ENCODE results near the gene F5.

Gene F5

DNA sequence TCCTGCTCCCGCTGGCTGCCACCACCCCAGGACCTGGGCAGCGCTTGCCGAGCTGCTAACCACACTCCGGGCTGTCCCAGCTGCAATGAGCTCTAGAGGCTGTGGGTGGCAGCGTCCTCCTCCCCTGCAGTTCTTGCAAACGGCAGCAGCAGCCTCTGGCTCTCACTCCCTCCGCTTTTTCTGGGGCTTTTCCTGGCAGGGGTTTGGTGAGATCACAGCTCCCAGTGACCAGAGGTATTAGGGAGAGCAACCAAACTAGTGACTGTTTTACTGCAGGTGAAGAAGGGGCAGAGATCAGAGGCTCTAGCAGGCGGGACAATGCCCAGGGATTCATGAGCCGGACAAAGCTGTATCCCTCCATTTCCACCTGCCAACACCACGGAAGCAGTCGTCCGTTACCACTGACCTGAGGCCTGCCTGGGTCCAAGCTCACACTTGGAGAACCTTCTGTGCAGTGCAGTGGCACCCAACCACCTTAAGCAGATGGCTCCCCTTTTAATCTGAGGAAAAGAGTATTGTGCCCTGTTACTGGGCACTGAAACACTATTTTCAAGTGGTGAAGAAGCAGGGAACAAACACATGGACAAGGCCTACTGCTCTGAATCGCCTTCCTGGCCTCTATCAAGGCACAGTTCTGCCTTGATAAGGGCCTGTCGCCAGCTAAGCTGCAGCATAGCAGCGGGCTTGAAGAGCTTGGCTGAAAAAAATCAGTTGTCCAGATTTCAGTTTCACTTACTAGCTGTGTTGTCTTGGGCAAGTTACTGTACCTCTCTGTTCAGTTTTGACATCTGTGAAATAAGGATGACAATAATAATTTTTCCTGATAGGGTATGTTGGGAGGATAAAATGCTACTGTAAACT, at the start of gene F5:
TSS of gene F5 (minus strand) at position 87 of the 861 bp plus-strand sequence. CDS start 95 bp downstream, outside the sequence.
- FAIRE-seq, result no peak

DNA sequence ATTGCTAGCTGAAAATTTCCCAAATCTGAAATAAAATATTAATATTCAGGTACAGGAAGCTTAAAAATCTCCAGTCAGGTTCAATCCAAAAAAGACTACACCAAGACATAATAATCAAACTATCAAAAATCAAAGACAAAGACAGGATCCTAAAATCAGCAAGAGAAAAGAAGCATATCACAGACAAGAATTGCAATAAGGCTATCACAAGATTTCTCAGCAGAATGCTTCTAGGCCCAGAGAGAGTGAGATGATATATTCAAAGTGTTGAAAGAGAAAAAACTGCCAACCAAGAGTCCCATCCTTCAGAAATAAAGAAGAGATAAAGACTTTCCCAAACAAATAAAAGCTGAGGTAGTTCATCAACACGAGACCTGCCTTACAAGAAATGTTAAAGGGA, 48.6 kb upstream of the F5 start:
- no peak for FAIRE-seq

DNA sequence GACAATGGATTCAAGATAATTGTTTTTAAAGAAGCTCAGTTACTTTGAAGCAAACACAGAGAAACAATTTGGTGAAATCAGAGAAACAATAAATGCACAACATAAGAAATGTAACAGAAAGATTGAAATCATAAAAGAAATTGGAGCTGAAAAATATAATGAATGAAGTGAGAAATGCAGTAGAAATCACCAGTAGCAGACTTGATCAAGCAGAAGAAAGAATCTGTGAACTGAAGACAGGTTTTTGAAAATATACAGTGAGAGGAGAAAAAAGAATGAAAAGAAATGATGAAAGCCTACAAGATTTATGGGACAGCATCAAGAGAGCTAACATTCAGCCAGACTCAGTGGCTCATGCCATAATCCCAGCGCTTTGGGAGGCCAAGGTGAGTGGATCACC, 47.9 kb upstream of the F5 start:
- no peak for FAIRE-seq

DNA sequence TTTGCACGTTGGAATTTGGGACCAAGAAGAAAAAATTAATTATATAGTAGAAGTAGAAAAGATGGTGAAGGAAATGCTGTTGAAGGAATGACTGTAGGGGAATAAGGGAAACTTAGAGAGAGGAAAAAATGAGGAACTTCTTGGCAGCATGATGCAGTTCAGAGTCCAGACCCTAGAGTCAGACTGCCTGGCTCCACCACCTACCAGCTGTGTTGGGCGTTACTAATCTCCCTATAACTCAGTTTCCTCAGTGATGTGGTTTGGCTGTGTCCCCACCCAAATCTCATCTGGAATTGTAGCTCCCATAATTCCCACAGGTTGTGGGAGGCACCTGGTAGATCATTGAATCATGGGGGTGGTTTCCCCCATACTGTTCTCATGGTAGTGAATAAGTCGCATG, 45.0 kb upstream of the F5 start:
- FAIRE-seq, result no peak

DNA sequence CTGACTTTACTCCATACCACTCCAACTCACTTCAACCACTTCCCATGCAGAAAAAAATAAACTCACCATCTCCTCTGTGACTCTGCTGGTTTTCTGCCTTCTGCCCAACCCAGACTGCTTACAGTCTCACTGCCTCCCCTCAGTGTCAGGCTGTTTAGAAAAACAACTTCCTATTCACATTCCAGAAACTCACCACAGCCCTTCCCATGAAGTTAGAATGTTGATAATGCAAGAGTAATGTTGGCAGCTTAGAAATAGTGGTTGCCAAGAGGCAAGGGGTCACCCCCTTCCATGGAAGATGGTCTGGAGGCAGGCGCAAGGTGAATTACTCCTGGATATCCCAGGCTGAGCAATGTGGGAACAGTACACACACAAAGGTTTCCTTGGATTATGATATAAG, 43.7 kb upstream of the F5 start, which contains the start of gene SELP:
TSS of gene SELP (minus strand) at position 119 of the 400 bp plus-strand sequence. CDS start at position 69, 50 bp downstream.
- no peak for FAIRE-seq

DNA sequence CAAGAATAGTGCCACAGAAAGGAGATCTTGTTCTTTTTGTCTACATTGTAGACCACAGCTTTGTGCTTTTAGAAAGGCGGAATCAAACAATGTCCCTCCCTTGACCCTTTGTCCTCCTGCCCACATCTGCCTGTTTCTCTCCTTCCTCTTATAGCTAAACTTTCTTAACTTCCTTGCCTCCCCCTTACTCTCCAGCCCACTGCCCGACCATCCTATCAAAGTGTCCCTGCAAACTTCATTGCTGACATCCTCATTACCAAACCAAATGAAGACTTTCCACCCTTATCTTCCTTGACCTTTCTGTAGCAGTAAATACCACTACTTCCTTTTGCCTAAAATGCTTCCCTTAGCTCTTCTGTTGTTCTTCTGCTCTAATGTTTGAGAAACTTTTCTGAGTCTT, 38.6 kb upstream of the F5 start:
- FAIRE-seq, result no peak

DNA sequence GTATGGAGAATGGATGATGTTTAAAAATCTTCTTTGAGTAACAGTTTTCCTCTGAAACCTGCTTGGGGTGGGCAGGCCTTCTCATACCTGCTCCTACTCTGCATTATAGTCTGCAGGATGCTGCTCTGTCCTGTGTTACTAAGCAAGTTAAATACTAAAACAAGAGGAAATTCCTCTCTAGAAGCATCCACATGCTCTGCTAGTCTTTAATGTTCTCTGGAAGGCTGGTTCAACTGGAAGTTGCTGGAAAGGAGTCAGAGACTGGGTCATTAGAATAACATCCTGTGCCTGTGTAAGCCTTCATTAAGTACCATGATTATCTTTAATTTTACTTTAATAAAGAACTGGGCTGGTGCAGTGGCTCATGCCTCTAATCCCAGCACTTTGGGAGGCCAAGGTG, 37.8 kb upstream of the F5 start:
- FAIRE-seq, result no peak

DNA sequence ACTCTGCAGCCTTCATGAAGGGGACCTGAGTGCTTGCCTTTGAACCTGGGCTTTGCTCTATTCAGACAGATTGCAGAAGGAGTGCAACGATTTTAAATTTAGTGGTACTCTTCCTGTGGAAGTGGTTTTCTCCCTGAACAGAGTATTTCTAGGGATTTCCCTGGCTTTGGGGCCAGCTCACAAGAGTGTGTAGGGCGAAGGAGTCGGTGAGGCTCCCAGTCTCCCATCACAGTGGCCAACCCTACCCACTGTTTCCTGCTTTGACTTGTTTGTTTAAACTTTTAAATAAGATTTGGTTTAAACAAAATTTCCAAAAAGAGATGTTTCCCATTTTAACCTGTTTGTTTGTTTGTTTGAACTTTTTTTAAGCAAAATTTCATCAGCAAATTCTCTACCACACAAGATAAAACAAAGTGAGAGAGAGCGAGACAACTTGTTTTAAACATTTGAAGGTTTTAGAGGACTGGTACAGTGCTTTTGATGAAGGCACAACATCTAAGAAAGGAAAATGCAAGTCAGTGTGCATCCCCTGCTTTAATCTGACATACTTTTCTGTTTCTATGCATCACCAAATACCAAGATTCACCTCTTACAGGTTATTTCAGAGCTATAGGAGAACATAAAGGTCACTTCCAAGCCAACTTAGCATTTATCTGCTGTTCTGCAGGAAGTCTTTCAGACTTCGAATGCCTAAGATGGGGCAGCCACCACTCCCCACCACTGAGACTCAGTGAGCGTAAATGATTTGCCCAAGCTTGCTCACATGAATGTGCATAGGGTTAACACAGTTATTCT, 37.0 kb upstream of the F5 start:
- no peak for FAIRE-seq

DNA sequence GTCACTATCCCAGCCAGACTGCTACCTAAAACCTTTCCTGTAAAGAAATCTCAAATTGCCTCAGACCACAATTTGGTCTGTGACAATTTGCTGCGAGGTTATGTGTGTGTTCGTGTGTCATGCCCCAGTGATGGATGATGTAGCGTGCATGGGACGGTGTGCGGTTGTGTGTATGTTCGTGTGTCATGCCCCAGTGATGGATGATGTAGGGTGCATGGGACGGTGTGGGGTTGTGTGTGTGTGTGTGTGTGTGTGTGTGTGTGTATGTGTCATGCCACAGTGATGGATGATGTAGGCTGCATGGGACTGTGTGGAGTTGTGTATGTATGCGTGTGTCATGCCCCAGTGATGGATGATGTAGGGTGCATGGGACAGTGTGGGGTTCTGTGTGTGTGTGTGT, 34.3 kb upstream of the F5 start:
- no peak for FAIRE-seq

DNA sequence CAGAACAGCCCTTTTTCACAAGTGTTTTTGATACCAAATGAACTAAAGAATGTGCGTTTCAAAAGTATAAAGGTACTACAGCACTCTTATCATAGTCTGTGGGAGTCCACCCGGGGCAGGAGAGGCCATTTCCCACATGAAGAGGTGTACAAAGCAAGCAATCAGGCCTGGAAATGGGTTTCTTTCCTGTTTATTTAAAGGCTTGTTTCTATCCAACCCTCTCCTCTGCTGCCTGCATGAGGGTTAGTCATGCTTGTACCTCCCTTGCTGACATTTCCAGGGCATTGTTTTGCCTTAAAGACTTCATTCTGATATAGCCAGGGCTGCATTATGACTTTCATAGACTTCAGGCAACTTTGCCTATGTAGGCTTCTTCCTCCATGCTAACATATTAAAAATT, 32.1 kb upstream of the F5 start:
- no peak for FAIRE-seq

DNA sequence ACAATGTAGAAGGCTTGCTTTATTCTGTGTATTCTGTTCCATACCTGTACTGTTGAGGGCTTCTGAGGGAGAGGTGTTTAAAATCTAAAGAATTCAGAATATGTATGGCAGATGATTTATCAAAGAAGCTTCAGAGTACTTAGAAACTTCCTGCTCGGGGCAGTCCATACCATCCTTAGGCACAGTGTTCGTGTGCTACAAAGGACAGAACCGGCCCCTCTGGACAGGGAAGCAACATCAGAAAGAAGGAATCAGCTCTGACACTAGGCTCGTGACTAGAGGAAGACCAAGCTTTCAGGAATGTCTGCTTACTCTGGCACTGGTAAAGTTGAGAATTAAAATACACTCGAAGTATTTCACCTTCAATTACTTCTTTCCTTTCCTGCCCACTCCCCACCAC, 29.5 kb upstream of the F5 start:
- no peak for FAIRE-seq

DNA sequence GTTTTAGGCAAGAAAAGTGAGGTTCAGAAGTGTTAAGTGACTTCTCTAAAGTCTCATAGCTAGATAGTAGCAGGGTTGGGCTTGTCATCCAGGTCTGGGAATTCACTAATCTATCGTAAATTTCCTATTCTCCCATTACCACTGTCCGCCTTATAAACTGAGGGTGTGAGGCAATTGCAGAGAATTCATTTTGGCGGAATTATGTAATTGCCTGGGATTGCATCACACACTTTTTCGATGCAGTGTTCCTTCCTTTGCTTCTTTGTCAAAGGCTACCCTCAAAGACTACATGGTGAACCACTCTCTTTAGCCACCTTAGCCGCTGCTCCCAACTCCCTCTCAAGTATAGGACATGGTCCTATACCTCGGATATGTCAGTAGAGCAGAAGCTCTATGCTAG, 24.6 kb upstream of the F5 start:
- no peak for FAIRE-seq

DNA sequence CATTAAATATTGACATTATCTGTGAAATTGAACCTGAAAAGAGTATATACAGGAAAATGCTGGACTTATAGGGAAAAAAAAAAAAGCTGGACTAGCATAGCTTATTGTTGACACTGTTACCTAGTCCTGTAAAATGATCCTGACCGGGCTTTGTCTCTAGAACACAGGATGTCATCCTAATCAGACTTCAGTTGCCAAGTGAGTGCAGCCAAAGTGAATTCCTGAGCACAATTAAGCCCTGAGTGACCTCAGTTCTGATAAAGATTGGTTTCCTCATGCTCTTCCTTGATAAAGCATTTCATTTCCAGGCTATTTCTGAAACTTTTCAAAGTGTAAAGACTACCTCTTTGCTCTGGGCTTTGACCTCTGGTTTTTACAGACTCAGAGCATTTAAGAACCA, 23.8 kb upstream of the F5 start:
- FAIRE-seq, result no peak

DNA sequence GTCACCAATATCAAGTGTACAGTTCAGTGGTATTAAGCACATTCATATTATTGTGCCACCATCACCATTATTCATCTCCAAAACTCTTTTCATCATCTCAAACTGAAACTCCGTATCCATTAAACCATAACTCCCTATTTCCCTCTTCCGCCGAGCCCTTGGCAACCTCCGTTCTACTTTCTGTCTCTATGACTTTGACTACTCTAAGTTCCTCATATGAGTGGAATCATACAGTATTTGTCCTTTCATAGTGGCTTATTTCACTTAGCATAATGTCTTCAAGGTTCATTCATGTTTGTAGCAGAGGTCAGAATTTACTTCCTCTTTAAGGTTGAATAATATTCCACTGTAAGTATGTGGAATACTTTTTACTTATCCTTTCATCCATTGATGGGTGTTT, 21.9 kb upstream of the F5 start:
- no peak for FAIRE-seq

DNA sequence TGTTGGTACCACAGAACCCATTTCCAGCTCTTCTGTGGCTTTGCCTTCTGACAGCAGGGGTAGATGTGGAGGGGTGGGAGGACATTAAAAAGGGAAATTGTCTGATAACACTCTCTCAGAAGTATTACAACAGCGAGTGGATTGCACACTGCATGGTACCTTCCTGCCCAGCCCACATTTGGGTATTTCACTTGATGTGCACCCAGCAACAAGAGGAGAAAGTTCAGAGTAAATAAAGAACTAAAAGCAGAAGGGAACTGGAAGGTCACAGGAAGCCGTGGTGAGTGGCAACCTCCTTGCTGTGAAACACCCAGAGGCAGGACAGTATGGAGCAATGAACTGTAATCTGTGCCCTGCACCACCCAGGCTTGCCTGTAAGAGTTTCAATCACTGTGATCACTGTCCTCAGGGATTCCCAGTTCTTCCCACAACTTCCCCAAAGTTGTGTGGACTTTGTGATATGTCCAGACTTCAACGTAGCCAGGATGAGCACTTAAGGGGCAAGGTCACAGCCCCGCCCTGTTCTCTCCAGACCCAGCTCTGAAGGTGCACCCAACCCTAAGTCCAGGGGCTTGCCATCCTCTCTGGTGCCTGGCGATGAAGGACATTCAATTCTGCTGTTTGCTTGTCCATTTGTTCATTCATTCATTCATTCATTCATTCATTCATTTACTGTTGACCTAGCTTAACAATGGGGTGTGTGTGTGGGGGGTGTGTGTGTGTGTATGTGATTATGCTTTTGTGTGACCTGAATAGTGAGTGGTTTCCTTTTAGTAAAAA, 18.7 kb upstream of the F5 start:
- no peak for FAIRE-seq

DNA sequence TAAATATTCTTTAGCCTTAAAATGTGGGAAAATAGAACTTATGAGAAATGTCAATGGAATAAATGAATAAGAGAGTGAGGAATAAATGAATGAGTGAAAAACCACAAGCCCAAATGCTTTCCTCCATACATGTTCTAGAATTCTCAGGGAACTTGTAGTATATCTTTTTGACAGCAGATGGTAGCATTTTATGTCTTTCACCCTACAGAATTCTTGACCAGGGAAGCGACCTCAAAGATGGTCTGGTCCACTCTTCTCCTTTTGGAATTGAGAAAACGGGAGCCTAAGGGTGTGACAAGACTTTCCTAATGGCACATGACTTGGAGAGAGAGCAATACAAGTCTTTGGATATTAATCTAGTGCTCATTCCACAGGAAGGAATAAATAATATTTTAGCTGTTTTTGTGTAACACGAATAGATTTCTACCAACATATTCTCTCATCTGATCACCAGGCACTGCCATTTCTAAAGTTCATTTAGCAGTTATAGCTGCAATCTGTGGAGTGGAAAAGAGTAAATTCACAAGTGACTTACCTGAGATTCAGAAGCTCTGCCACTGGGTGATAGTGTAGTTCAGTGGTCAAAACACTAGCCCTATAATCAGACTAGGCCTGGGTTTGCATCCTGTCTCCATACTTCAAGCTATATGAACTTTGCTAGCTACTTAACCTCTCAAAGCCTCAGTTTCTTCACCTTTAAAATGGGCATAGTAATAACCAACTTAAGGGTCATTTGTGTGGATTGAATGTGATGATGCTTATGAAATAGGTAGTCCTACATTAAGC, 15.0 kb upstream of the F5 start:
- no peak for FAIRE-seq

DNA sequence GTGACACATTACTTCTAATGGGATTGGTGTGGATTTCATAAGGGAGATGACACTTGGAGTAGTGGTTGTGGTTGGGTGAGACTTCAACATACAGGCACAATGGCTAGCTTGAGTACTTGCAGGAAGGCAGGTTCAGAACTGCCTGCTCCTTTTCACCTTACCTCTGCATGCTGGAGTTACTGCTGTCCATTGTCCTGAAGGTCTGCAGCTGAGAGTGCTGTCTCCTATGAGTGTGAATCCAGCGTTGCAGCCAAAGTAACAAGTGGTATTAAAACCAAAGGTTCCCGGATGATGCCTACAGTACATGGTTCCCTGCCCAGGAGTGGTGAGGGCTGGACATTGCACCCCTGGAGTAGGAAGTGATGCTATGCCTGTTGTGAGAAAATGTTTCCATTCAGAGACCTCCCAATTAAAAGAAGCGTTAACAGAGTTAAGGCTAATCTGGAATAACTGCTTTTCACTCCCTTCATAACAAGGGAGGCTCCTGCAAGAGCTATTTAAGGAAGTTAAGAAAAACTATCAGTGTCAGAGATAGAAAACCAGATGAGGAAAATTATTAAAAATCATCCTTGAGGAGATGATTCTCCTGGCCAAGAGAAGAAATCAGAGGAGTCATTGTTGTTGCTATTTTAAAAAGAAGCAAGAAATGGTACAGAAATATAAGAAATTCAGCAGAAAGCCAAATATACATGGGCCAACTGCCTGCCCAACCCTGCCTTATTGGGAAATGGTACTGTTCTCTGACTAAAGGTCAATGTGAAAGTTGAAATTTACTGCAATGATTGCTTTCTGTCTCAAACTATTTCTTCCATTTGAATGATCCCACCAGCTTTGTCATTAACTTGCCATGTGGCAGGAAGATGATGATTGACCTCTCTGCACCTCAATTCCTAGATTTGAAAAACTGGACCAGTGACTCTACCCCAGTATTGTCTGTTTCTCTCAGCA, 9.8 kb upstream of the F5 start:
- no peak for FAIRE-seq

DNA sequence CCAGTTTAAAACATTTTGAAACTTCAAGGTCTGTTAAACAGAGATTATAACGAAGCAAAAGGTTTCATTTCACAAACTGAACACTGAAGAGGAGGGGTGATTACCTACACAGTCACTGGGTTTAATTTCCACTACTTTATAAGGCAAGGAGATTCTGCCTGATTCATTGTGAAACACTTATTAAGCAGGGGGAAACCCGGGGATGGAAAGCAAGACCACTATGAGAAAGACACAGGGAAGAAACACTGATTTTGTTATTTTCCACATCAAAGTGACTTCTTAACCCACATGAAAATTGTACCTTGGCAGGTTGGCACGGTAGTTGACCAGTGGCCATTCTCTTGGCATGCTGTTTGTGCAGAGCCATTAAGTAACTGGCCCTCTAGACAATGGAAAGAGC, 8.1 kb upstream of the F5 start:
- no peak for FAIRE-seq

DNA sequence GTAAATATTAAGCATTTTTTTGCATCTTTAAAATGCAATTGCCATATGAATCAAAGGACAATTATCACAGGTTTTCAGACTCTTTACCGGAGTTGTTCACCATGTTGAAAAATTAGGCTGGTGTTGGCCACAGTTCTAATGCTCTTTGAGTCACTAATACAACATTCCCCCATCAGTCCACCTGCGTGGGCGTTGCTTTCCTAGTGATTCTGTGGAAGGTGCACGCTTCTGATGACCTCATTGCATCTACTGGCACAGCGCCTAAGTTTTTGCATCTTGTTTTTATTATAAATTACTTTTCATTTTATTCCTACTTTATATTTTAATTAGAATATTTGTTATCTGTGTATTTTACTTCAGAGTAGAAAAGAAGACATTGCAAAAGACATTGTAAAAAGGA, 4.7 kb upstream of the F5 start:
- no peak for FAIRE-seq

DNA sequence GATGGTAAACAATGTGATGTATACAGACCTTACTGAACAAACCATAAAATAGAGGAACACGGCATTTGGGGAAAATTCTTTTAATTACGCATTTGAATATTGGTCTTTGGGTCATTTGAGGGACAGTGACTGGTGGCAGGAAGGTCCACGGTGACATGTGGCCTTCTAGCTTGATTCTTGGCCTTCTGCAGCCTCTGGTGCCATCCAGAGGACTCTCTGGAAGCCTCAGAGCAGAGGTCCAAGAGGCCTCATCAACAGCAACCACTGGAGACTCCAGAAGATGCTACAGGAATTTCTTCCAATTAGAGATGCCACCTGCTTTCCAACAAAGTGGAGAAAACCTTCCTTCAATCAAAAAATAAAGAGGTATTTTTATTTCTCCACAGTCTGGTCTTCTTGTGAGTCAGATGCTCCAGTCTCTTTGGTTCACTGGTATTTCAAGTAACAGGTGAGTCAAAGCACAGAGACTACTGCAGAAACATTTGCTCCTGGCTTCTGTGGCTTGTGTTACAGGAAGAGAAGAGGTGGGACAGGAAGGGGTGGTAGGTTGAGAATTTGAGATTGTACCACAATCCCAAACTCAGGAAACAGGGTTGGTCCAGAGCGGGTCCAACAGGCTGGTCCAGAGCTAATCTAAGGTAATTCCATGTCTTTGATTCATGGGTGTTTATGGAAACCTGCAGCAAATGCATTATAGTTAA, 2.7 kb upstream of the F5 start:
- no peak for FAIRE-seq

DNA sequence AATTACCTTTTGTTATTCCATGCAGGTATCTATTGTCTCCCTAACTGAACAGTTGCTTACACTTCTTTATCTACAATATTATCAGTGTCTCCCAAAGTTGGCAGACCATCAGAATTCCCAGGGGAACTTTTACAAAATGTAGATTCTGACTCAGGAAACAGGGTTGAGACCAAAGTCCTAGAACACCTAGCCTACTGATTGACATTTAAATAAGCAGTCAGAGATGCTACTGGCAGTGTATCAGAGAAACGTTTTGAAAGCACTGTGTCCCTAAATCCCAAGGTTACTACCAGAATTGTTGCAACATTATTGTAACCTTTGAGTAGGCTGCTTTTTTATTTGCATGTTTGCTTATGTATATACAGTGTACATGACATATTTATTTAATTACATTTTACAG, 1.8 kb upstream of the F5 start:
- FAIRE-seq, result no peak
